ENCODE results near the gene CEBPG.

CEBPG gene

GRCh38 chr19:33395561-33396550, 22.3 kb downstream of the CEBPG start:
- no peak for DNase-seq (ENCODE audit: low read depth)

GRCh38 chr19:33396701-33397535, 23.4 kb downstream of the CEBPG start:
- DNase-seq (ENCODE audit: low read depth): no peak

GRCh38 chr19:33397536-33398360, 24.2 kb downstream of the CEBPG start:
- DNase-seq (ENCODE audit: low read depth): no peak

GRCh38 chr19:33398361-33399060, 25.0 kb downstream of the CEBPG start:
- no peak for DNase-seq (ENCODE audit: low read depth)

- no peak for DNase-seq (ENCODE audit: low read depth)
Measured at GRCh38 chr19:33399081-33399744, 25.7 kb downstream of the CEBPG start.

GRCh38 chr19:33399745-33400681, 26.5 kb downstream of the CEBPG start:
- no peak for DNase-seq (ENCODE audit: low read depth)

GRCh38 chr19:33400856-33401682, 27.6 kb downstream of the CEBPG start:
- DNase-seq (ENCODE audit: low read depth): no peak

- DNase-seq (ENCODE audit: low read depth): no peak
Measured at GRCh38 chr19:33401683-33402420, 28.3 kb downstream of the CEBPG start.

- DNase-seq (ENCODE audit: low read depth): no peak
Measured at GRCh38 chr19:33402421-33403220, 29.1 kb downstream of the CEBPG start.

- no peak for DNase-seq (ENCODE audit: low read depth)
Measured at GRCh38 chr19:33403221-33403972, 29.9 kb downstream of the CEBPG start.

- no peak for DNase-seq (ENCODE audit: low read depth)
Measured at GRCh38 chr19:33403973-33404304, 30.4 kb downstream of the CEBPG start.

GRCh38 chr19:33404506-33405253, 31.2 kb downstream of the CEBPG start:
- DNase-seq (ENCODE audit: low read depth): no peak

- no peak for DNase-seq (ENCODE audit: low read depth)
Measured at GRCh38 chr19:33405254-33405552, 31.7 kb downstream of the CEBPG start.

- no peak for DNase-seq (ENCODE audit: low read depth)
Measured at GRCh38 chr19:33405553-33406461, 32.3 kb downstream of the CEBPG start.
